NCI-H187 (cell line): Measurements from ENCODE around the gene NADSYN1.

Experiments
- DNase-seq, 2 experiments: peaks; one replicate each; lab custom pipeline; 2025; lab: John Stamatoyannopoulos, UW

The NADSYN1 gene

GRCh38 chr11:71474141-71474770, 21.3 kb downstream of the NADSYN1 start:
- DNase-seq = no peak

GRCh38 chr11:71474771-71475483, 21.9 kb downstream of the NADSYN1 start:
- no peak for DNase-seq

- no peak for DNase-seq
These were observed 23.0 kb downstream of the NADSYN1 start for GRCh38 chr11:71476031-71476430.

GRCh38 chr11:71476926-71477640, 24.1 kb downstream of the NADSYN1 start:
- DNase-seq = no peak

- no peak for DNase-seq
These were observed 24.9 kb downstream of the NADSYN1 start for GRCh38 chr11:71477641-71478527.

- no peak for DNase-seq
These were observed 25.5 kb downstream of the NADSYN1 start for GRCh38 chr11:71478528-71478840.

- DNase-seq = no peak
These were observed 28.3 kb downstream of the NADSYN1 start for GRCh38 chr11:71481101-71481960.

GRCh38 chr11:71482216-71482615, 29.2 kb downstream of the NADSYN1 start:
- DNase-seq = no peak

- no peak for DNase-seq
These were observed 29.9 kb downstream of the NADSYN1 start for GRCh38 chr11:71482746-71483364.

- no peak for DNase-seq
These were observed 30.7 kb downstream of the NADSYN1 start for GRCh38 chr11:71483692-71484091.

- no peak for DNase-seq
These were observed 31.5 kb downstream of the NADSYN1 start for GRCh38 chr11:71484248-71485062.

- DNase-seq = no peak
These were observed 32.0 kb downstream of the NADSYN1 start for GRCh38 chr11:71485063-71485399.

- DNase-seq = no peak
These were observed 32.5 kb downstream of the NADSYN1 start for GRCh38 chr11:71485466-71485865.

GRCh38 chr11:71486320-71486719, 33.3 kb downstream of the NADSYN1 start:
- no peak for DNase-seq

- DNase-seq = no peak
These were observed 35.8 kb downstream of the NADSYN1 start for GRCh38 chr11:71488681-71489270.

- DNase-seq = no peak
These were observed 36.5 kb downstream of the NADSYN1 start for GRCh38 chr11:71489311-71490043.

GRCh38 chr11:71490044-71490730, 37.2 kb downstream of the NADSYN1 start:
- no peak for DNase-seq

- DNase-seq = no peak
These were observed 37.9 kb downstream of the NADSYN1 start for GRCh38 chr11:71490731-71491390.
